GM20431 (cell line): ENCODE measurements around the gene SLC7A1.

Experiments
- in situ Hi-C: fragments of 300-500 bp; cut with MseI, MboI; formaldehyde crosslinking; loops from one replicate; pipeline ENCODE4 v1.15.0; 2020; ENCODE audit warnings: low sequenced_read_pairs; ENCODE audit not compliant: unreplicated experiment

The SLC7A1 gene

GRCh38 chr13:29514720-29515310, 80.7 kb downstream of the SLC7A1 start:
- in situ Hi-C loops, result loop anchor here (25.0 kb wide), 1 partner anchor 597 kb away; no protein-coding TSS in a partner anchor

GRCh38 chr13:29513981-29514719, 81.3 kb downstream of the SLC7A1 start:
- in situ Hi-C loops, result loop anchor here (25.0 kb wide), 1 partner anchor 598 kb away; no protein-coding TSS in a partner anchor

GRCh38 chr13:29513002-29513980, 82.2 kb downstream of the SLC7A1 start:
- in situ Hi-C loops, result loop anchor here (25.0 kb wide), 1 partner anchor 599 kb away; no protein-coding TSS in a partner anchor

GRCh38 chr13:29511980-29512379, 83.5 kb downstream of the SLC7A1 start:
- in situ Hi-C loops, result loop anchor here (25.0 kb wide), 1 partner anchor 600 kb away; no protein-coding TSS in a partner anchor

- in situ Hi-C loops, result loop anchor here (25.0 kb wide), 1 partner anchor 601 kb away; no protein-coding TSS in a partner anchor
Observed at GRCh38 chr13:29511106-29511796, 84.2 kb downstream of the SLC7A1 start.

- in situ Hi-C loops, result loop anchor here (25.0 kb wide), 1 partner anchor 602 kb away; no protein-coding TSS in a partner anchor
Observed at GRCh38 chr13:29510651-29511084, 84.8 kb downstream of the SLC7A1 start.

- in situ Hi-C loops, result loop anchor here (10.0 to 25.0 kb wide), 2 partner anchors 195 to 602 kb away; no protein-coding TSS in a partner anchor
Observed at GRCh38 chr13:29509999-29510589, 85.4 kb downstream of the SLC7A1 start.

GRCh38 chr13:29508876-29509252, 86.6 kb downstream of the SLC7A1 start:
- in situ Hi-C loops, result loop anchor here (10.0 to 25.0 kb wide), 2 partner anchors 196 to 603 kb away; no protein-coding TSS in a partner anchor

GRCh38 chr13:29508130-29508875, 87.2 kb downstream of the SLC7A1 start:
- in situ Hi-C loops, result loop anchor here (10.0 to 25.0 kb wide), 2 partner anchors 196 to 604 kb away; no protein-coding TSS in a partner anchor

- in situ Hi-C loops, result loop anchor here (10.0 to 25.0 kb wide), 2 partner anchors 197 to 605 kb away; no protein-coding TSS in a partner anchor
Observed at GRCh38 chr13:29507356-29507755, 88.1 kb downstream of the SLC7A1 start.

- in situ Hi-C loops, result loop anchor here (10.0 to 25.0 kb wide), 2 partner anchors 199 to 606 kb away; no protein-coding TSS in a partner anchor
Observed at GRCh38 chr13:29505950-29506349, 89.5 kb downstream of the SLC7A1 start.

- in situ Hi-C loops, result loop anchor here (10.0 to 25.0 kb wide), 2 partner anchors 199 to 607 kb away; no protein-coding TSS in a partner anchor
Observed at GRCh38 chr13:29505511-29505910, 90.0 kb downstream of the SLC7A1 start.

GRCh38 chr13:29504691-29505090, 90.8 kb downstream of the SLC7A1 start:
- in situ Hi-C loops, result loop anchor here (10.0 to 25.0 kb wide), 2 partner anchors 200 to 608 kb away; no protein-coding TSS in a partner anchor

- in situ Hi-C loops, result loop anchor here (10.0 to 25.0 kb wide), 2 partner anchors 202 to 609 kb away; no protein-coding TSS in a partner anchor
Observed at GRCh38 chr13:29503041-29503837, 92.2 kb downstream of the SLC7A1 start.

- in situ Hi-C loops, result loop anchor here (10.0 to 25.0 kb wide), 2 partner anchors 202 to 610 kb away; no protein-coding TSS in a partner anchor
Observed at GRCh38 chr13:29502391-29503008, 93.0 kb downstream of the SLC7A1 start.

GRCh38 chr13:29501674-29502073, 93.8 kb downstream of the SLC7A1 start:
- in situ Hi-C loops, result loop anchor here (10.0 to 25.0 kb wide), 2 partner anchors 203 to 611 kb away; no protein-coding TSS in a partner anchor
